Measurements from ENCODE around the gene CCDC92B. TPM values are rescaled to one million over a fixed set of nuclear protein-coding genes. Genes with fewer than 3 reads are reported as not detected.

CCDC92B gene
- total and polyA plus RNA-seq, 8 donors: 0.12 to 1.7 (median 0.48) TPM; not detected in 5

- Histone ChIP-seq H3K36me3 (peaks cover 50 to 61% (median 59%) of the 10 kb centered on the region in 4 donors), H3K4me1 (peaks cover 13 to 44% (median 31%) of the 10 kb centered on the region in 4 donors), H3K27ac (no peak overlapping the region), H3K9me3 (no peaks in the 10 kb centered on the region), H3K4me3 (no peak overlapping the region), H3K27me3 (no peaks in the 10 kb centered on the region)
- WGBS, 5 donors: 87 to 90% (median 89%) methylated on average over 24 to 55 of the region's 55 CpGs
- no peak for TF ChIP-seq EP300 (IDR thresholded peaks at IDR 0.05)
- no peak for DNase-seq
- intact Hi-C loops (cut with DNase I; ENCODE audit: low total_unique reads): no loop called here
Measured at GRCh38 chr17:2690165-2691068, 59.0 kb downstream of the CCDC92B start.

DNA sequence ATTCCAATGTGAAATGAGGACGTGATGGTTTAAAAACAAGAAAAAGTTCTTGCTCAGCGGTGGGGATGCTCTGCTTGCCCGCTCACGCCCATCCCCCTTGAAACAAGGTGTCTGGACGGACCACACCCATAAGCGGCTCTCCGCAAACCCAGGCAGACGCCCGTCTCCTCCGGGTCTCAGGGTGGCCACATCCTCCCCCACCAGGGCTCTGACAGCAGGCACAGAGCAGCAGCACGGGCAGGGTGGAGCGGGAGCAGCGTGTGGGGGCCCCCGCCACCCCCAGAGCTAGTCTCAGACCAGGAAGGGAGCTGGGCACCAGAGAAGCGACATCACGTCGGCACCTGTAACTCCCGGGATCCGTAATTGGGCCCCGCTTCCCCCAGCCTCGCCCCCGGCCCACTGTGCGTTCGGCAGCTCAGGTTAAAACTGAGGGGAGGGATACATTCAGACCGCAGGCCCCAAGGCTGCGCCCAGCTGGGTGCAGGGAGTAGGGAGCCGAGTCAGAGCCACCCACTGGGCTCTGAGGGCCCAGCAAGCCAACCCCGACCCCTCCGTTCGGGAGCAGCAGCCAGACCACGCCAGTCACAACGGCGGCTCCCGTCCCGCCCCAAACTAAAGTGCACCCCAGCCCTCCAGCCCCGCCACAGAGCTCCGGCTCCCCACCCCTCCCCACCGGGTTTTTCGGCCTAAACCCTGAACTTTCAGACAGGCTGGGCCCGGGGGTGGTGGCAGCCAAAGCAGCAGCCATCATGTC, 59.9 kb downstream of the CCDC92B start:
- H3K9me3 ChIP-seq: no peaks in the 10 kb centered on the region
- H3K36me3 ChIP-seq: peaks cover 42 to 58% (median 54%) of the 10 kb centered on the region in 4 donors
- WGBS, 5 donors: 66 to 77% (median 69%) methylated on average over 24 to 40 of the region's 40 CpGs
- no peaks in the 10 kb centered on the region for H3K27me3 ChIP-seq
- peak overlapping the region in 2 of 5 donors; percentile 50 to 52 for H3K27ac ChIP-seq
- no peak for DNase-seq
- TF ChIP-seq EP300 (IDR thresholded peaks at IDR 0.05) (no peak), POLR2AphosphoS5 (IDR thresholded peaks at IDR 0.05) (no peak), CTCF (IDR thresholded peaks at IDR 0.05) (no peak), POLR2A (IDR thresholded peaks at IDR 0.05) (no peak)
- no peak overlapping the region for H3K4me3 ChIP-seq
- peaks cover 13 to 44% (median 31%) of the 10 kb centered on the region in 4 donors for H3K4me1 ChIP-seq
- intact Hi-C loops (cut with DNase I; ENCODE audit: low total_unique reads): no loop called here

GRCh38 chr17:2688351-2689342, 60.8 kb downstream of the CCDC92B start:
- no peak for DNase-seq

More at GRCh38 chr17:2688351-2689342, 60.8 kb downstream of the CCDC92B start:
- no peaks in the 10 kb centered on the region for H3K9me3 ChIP-seq
- H3K36me3 ChIP-seq: peaks cover 38 to 57% (median 49%) of the 10 kb centered on the region in 4 donors
- intact Hi-C loops (cut with DNase I; ENCODE audit: low total_unique reads): no loop called here
- no peak overlapping the region for H3K4me3 ChIP-seq
- WGBS, 5 donors: 53 to 65% (median 56%) methylated on average over 27 of the region's 27 CpGs
- H3K27me3 ChIP-seq: no peaks in the 10 kb centered on the region
- H3K27ac ChIP-seq: peak overlapping the region in 3 of 5 donors; percentile 4 to 52 (median 50)
- H3K4me1 ChIP-seq: peaks cover 18 to 53% (median 39%) of the 10 kb centered on the region in 4 donors
- TF ChIP-seq CTCF (IDR thresholded peaks at IDR 0.05) (no peak), POLR2AphosphoS5 (IDR thresholded peaks at IDR 0.05) (peak in 1 of 3 donors; percentile 37)

Measured in stomach (tissue), 9 donors.